GM12874 (cell line): ENCODE results near the gene NMNAT2.

Experiments
- TF ChIP-seq, protein P1 (sequence below): IDR thresholded peaks from 2 replicates; pipeline ENCODE4 v1.5.1; 2011; ENCODE audit warnings: low read depth, mild to moderate bottlenecking, control low read depth, low read length, moderate library complexity; ENCODE audit not compliant: insufficient read depth

NMNAT2 gene

GRCh38 chr1:183365676-183366075, 52.5 kb downstream of the NMNAT2 start:
- TF ChIP-seq, protein P1, sequence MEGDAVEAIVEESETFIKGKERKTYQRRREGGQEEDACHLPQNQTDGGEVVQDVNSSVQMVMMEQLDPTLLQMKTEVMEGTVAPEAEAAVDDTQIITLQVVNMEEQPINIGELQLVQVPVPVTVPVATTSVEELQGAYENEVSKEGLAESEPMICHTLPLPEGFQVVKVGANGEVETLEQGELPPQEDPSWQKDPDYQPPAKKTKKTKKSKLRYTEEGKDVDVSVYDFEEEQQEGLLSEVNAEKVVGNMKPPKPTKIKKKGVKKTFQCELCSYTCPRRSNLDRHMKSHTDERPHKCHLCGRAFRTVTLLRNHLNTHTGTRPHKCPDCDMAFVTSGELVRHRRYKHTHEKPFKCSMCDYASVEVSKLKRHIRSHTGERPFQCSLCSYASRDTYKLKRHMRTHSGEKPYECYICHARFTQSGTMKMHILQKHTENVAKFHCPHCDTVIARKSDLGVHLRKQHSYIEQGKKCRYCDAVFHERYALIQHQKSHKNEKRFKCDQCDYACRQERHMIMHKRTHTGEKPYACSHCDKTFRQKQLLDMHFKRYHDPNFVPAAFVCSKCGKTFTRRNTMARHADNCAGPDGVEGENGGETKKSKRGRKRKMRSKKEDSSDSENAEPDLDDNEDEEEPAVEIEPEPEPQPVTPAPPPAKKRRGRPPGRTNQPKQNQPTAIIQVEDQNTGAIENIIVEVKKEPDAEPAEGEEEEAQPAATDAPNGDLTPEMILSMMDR, result no peak

GRCh38 chr1:183365093-183365492, 53.1 kb downstream of the NMNAT2 start:
- TF ChIP-seq, protein P1, result no peak

- TF ChIP-seq, protein P1, result no peak
Observed at GRCh38 chr1:183363972-183364371, 54.2 kb downstream of the NMNAT2 start.

DNA sequence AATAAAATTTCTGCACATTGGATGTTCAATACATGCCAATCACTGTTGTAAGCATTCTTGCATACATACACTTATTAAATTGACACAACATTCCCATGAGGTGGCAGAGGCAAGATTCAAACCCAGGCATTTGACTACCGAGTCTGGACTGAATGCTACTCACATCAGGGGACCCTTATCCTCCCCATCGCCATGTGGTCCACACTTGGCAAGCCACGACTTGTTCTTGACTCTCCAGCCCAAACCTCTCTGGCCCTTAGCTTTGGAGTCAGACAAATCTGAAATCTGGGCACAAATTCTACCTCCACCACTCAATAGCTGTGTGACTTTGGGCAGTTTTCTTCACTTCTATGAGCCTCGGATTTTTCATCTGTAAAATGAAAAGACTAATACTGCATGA, 57.1 kb downstream of the NMNAT2 start:
- TF ChIP-seq, protein P1, result no peak

DNA sequence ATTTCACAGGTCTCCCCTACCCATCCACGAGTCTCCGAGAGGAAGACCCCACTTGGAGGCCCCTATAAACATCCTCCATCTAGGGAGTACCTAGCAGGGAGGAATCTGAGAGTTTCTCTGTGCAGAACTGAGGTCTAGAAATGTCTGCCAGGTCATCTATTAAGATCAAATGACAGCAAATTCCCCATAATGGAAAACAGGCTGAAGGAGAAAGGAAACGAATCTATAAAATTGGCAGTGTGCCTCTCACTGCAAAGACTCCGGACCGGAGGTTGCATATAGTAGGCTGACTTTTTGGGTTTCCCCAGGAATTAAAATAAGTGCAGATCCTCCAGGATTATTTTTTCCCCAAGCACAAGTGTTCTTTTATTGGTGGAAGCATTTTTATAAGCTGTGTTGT, 57.7 kb downstream of the NMNAT2 start:
- TF ChIP-seq, protein P1, result no peak

DNA sequence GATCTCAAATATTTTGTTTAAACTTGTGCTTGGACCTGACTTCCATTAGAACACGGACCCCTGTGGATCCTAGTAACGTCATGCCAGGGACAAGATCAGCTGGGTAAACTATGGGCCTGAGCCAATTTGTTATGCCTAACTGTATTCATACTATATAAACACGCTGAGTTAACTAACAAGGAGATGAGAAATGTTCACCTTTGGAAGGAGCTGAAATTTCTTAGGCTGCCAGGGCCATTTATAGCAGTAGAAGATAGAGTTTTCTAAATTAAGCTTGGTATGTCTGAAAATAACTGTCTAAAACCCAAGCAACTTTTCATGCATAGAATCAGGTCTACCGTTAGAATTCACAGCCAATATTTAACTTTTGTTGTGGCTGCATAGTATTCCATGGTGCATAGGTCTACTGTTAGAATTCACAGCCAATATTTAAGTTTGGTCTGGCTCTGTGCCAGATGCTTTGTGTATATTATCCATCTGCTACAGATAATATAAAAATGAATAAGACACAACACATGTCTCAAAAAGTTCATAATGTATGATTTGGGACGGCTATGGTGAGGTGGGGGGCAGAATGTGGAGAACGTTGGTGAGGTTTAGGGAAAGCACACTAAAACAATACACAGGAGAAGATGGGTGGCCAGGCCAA, 61.5 kb downstream of the NMNAT2 start:
- TF ChIP-seq, protein P1, result no peak

DNA sequence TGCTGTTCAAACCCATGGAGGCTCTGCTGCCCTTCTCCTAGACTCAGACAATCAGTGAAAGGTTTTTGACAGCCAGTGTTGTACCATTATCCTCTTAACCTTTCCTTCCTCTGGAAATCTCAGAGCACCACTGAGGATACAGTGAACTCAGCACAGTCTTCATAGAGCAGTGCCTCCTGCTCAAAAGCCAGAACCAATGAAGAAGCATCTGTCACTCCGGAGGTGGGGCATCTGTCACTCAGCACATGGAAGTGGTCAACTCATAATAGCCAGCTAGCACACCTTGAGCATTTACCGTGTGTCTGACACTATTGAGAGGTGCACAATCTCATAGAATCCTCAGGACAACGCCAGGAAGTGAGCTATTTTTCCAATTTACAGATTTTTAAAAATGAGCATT, 62.4 kb downstream of the NMNAT2 start:
- TF ChIP-seq, protein P1, result no peak

- TF ChIP-seq, protein P1, result no peak
Observed at GRCh38 chr1:183355181-183355580, 63.0 kb downstream of the NMNAT2 start.
